Gastroesophageal sphincter (tissue), 3 donors: Measurements from ENCODE around the gene CEBPA.

Source experiments
- CTCF ChIP-seq, 4 experiments: fragments of 200-600 bp in 2 of 4; fragments of 450-650 bp in 2 of 4; sonication (generic) in 1 of 4; IDR thresholded peaks; one replicate each; pipeline ENCODE4 v1.5.1; 2017 to 2019; ENCODE audit warnings: antibody characterized with exemption in 4 of 4, mild to moderate bottlenecking in 2 of 4, moderate library complexity in 2 of 4
- POLR2AphosphoS5 ChIP-seq: sonication (generic); formaldehyde crosslinking; IDR thresholded peaks from one replicate; pipeline ENCODE4 v1.6.1; 2017; ENCODE audit warnings: antibody characterized with exemption

GRCh38 chr19:33252418-33252962 is 49.8 kb downstream of the CEBPA start:
- no peak for TF ChIP-seq CTCF (IDR thresholded peaks at IDR 0.05)
- no peak for TF ChIP-seq POLR2AphosphoS5
